Measurements from ENCODE around the gene LRRC42.

- TF ChIP-seq CTCF (IDR thresholded peaks at IDR 0.05 in 4 of 5, conservative IDR thresholded peaks at IDR 0.05 in 1 of 5): no peak
- TF ChIP-seq POLR2A (IDR thresholded peaks at IDR 0.05): no peak
These were observed 65.3 kb downstream of the LRRC42 start for GRCh38 chr1:54011316-54012007.
